Measurements from ENCODE around the gene SHF. TPM values are rescaled to one million over a fixed set of nuclear protein-coding genes. Genes with fewer than 3 reads are reported as not detected.

The SHF gene
- total RNA-seq, 3 donors from 2014 or later: 5.0 to 9.7 (median 9.5) TPM

GRCh38 chr15:45128971-45129639, 58.7 kb downstream of the SHF start:
- H3K9me3 ChIP-seq: no peaks in the 10 kb centered on the region
- H3K4me3 ChIP-seq: peak overlapping the region; percentile 36 to 67 (median 45)
- no peaks in the 10 kb centered on the region for H3K4me1 ChIP-seq
- H3K36me3 ChIP-seq: no peaks in the 10 kb centered on the region
- no peak overlapping the region for H3K27ac ChIP-seq
- no peak for DNase-seq (ENCODE audit: low spot score in 2 of 2)
- TF ChIP-seq POLR2A (IDR thresholded peaks at IDR 0.05): no peak
- TF ChIP-seq CTCF (IDR thresholded peaks at IDR 0.05): no peak
- no peak for TF ChIP-seq POLR2AphosphoS5 (IDR thresholded peaks at IDR 0.05)
- intact Hi-C loops (cut with DNase I; ENCODE audit: low total_unique reads): no loop called here
- H3K27me3 ChIP-seq: peaks cover 8 to 36% of the 10 kb centered on the region in 2 donors

- no peak overlapping the region for H3K27ac ChIP-seq
- DNase-seq (ENCODE audit: low spot score in 2 of 2): no peak
- H3K36me3 ChIP-seq: no peaks in the 10 kb centered on the region
- no peaks in the 10 kb centered on the region for H3K4me1 ChIP-seq
- TF ChIP-seq CTCF (IDR thresholded peaks at IDR 0.05) (peak; percentile 14 to 34 (median 28)), POLR2AphosphoS5 (IDR thresholded peaks at IDR 0.05) (no peak)
- intact Hi-C loops (cut with DNase I; ENCODE audit: low total_unique reads): no loop called here
- peaks cover 8 to 24% of the 10 kb centered on the region in 2 donors for H3K27me3 ChIP-seq
- no peak overlapping the region for H3K4me3 ChIP-seq
- no peaks in the 10 kb centered on the region for H3K9me3 ChIP-seq
Measured at GRCh38 chr15:45126535-45127158, 61.1 kb downstream of the SHF start.

- no peak for DNase-seq (ENCODE audit: low spot score in 2 of 2)
- TF ChIP-seq CTCF (IDR thresholded peaks at IDR 0.05): no peak
- TF ChIP-seq POLR2AphosphoS5 (IDR thresholded peaks at IDR 0.05): no peak
- TF ChIP-seq POLR2A (IDR thresholded peaks at IDR 0.05): no peak
- H3K9me3 ChIP-seq: no peaks in the 10 kb centered on the region
- no peak overlapping the region for H3K4me3 ChIP-seq
- intact Hi-C loops (cut with DNase I; ENCODE audit: low total_unique reads): no loop called here
- H3K36me3 ChIP-seq: no peaks in the 10 kb centered on the region
- no peak overlapping the region for H3K27ac ChIP-seq
- no peaks in the 10 kb centered on the region for H3K4me1 ChIP-seq
- peaks cover 0 to 2% of the 10 kb centered on the region in 2 donors for H3K27me3 ChIP-seq
Measured at GRCh38 chr15:45123397-45123796, 64.4 kb downstream of the SHF start.

GRCh38 chr15:45122719-45123118, 65.0 kb downstream of the SHF start:
- TF ChIP-seq CTCF (IDR thresholded peaks at IDR 0.05) (no peak), POLR2A (IDR thresholded peaks at IDR 0.05) (no peak), POLR2AphosphoS5 (IDR thresholded peaks at IDR 0.05) (no peak)
- intact Hi-C loops (cut with DNase I; ENCODE audit: low total_unique reads): no loop called here
- peaks cover 0 to 2% of the 10 kb centered on the region in 2 donors for H3K27me3 ChIP-seq
- H3K9me3 ChIP-seq: no peaks in the 10 kb centered on the region
- no peak overlapping the region for H3K27ac ChIP-seq
- no peak overlapping the region for H3K4me3 ChIP-seq
- H3K36me3 ChIP-seq: no peaks in the 10 kb centered on the region
- no peaks in the 10 kb centered on the region for H3K4me1 ChIP-seq
- no peak for DNase-seq (ENCODE audit: low spot score in 2 of 2)

- Histone ChIP-seq H3K9me3 (no peaks in the 10 kb centered on the region), H3K27me3 (peaks cover 0 to 10% of the 10 kb centered on the region in 2 donors), H3K36me3 (no peaks in the 10 kb centered on the region), H3K27ac (no peak overlapping the region), H3K4me1 (peaks cover 3 to 4% of the 10 kb centered on the region in 2 donors), H3K4me3 (no peak overlapping the region)
- no peak for TF ChIP-seq CTCF (IDR thresholded peaks at IDR 0.05)
- DNase-seq (ENCODE audit: low spot score in 2 of 2): no peak
- intact Hi-C loops (cut with DNase I; ENCODE audit: low total_unique reads): no loop called here
Measured at GRCh38 chr15:45121706-45122417, 65.9 kb downstream of the SHF start.
